Activated T-helper 1 cell treated with anti-CD3 and anti-CD28 coated beads, Interleukin-2, amount 50 U/mL, for 16 hours (primary cell): ENCODE data around the gene MTMR8.
"Not testable (repeated sequence)": the region's sequence is repeated elsewhere in the genome, so short reads cannot be mapped to it uniquely, and the experiment has no call there.

ENCODE experiments used
- DNase-seq, 2 donors: peaks; one replicate each; pipeline ENCODE4 v3.0.0-alpha.2; 2020; ENCODE audit warnings: low read depth in 1 of 2, low spot score in 1 of 2

The MTMR8 gene

GRCh38 chrX:64394874-64395567 lies at the start of gene MTMR8:
TSS of gene MTMR8 (minus strand) at chrX:64395452. CDS start at chrX:64395363, 89 bp downstream.
- peak; percentile 50 to 56 for DNase-seq

DNA sequence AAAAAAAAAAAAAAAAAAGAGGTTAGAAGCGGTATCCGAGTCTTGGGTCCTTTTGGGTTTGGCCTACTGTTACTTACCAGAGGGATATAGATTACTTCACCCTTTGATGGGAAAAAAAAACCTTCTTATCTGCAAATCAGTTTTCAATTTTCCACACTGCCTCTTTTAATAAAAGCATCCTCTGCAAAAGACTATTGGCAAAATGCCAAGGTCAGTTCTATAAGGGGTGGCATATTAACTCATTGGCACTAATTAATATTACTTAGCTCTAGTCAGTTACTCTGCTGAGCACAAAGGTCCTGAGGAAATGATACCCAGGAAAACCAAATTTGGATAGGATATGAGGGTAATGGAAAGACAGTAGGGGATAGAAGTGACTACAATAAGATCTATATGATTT lies 44.3 kb upstream of the MTMR8 start:
- no peak for DNase-seq

DNA sequence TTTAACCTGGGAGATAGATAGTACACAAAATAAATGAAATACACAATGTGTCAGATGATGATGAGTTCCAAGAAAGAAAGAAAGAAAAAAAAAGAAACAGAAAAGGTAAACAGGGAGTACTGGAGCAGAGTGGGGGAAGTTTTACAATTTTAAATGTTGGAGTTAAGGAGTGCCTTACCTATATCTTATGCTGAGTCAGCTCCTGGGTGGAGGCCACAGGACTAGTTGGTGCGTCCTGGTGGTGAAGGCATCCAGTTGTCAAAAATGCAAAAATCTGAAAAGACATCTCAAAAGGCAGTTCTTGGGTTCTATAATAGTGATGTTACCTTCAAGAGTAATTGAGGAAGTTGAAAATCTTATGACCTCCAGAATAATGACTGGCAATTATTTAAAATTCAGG lies 42.4 kb upstream of the MTMR8 start:
- no peak for DNase-seq

GRCh38 chrX:64437218-64437617 lies 42.0 kb upstream of the MTMR8 start:
- DNase-seq, result no peak

- no peak for DNase-seq
Observed at GRCh38 chrX:64428371-64428770, 33.1 kb upstream of the MTMR8 start.

GRCh38 chrX:64427787-64428186 lies 32.5 kb upstream of the MTMR8 start:
- no peak for DNase-seq

- no peak for DNase-seq
Observed at GRCh38 chrX:64427281-64427680, 32.0 kb upstream of the MTMR8 start.

- not testable (repeated sequence) for DNase-seq
Observed at GRCh38 chrX:64409730-64410129, 14.5 kb upstream of the MTMR8 start.

DNA sequence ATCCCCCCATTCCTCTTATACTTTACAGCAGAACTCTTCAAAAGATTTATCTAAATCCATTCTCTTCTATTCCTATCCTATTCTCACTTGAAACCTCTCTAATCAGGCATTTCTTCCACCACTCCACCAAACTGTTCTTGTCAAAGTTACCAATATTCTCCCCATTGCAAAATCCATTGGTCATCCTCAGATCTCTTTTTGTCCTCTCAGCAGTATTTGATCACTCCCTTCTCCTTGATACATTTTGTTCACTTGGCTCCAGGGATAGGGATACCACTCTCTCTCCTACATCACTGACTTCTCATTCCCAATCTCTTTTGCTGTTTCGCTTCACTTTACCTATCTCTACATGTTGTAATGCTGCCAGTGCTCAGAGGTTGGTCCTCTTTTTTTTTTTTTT lies 2.8 kb upstream of the MTMR8 start:
- DNase-seq, result no peak

- DNase-seq, result no peak
Observed at GRCh38 chrX:64395568-64395929, 297 bp upstream of the MTMR8 start.

- DNase-seq, result no peak
Observed at GRCh38 chrX:64394059-64394873, 986 bp downstream of the MTMR8 start.

DNA sequence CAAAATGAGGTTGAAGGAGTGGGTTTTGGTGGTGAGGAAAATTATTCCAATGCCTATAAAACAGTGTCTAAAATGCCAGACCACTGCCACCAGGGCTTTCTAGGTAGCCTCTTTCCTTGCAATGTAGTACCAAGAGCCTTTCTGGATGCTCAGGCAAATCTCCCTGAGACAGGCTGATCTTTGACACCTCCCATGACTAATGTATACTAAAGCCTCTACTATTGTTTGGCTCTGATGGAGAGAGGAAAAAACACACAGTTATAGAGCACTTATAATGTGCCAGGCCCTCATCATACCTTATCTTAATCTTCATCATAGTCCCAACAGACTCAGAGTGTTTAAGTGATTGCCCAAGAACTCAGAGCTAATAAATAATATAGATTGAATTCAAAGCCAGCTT lies 5.8 kb downstream of the MTMR8 start:
- DNase-seq, result no peak

DNA sequence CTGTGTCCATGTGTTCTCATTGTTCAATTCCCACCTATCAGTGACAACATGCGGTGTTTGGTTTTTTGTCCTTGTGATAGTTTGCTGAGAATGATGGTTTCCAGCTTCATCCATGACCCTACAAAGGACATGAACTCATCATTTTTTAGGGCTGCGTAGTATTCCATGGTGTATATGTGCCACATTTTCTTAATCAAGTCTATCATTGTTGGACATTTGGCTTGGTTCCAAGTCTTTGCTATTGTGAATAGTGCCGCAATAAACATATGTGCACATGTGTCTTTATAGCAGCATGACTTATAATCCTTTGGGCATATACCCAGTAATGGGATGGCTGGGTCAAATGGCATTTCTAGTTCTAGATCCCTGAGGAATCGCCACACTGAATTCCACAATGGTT lies 14.5 kb downstream of the MTMR8 start:
- DNase-seq, result not testable (repeated sequence)

GRCh38 chrX:64379924-64380323 lies 15.3 kb downstream of the MTMR8 start:
- no peak for DNase-seq

DNA sequence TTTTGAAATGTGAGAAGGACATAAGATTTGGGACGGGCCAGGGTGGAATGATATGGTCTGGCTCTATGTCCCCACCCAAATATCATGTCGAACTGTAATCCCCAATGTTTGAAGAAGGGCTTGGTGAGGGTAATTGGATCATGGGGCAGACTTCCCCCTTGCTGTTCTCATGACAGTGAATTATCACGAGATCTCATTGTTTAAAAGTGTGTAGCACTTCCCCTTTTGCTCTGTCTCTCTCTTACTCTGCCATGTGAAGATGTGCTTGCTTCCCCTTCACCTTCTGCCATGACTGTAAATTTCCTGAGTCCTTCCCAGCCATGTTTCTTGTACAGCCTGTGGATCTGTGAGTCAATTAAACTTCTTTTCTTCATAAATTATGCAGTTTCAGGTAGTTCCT lies 17.5 kb downstream of the MTMR8 start:
- DNase-seq, result no peak

- DNase-seq, result no peak
Observed at GRCh38 chrX:64352081-64352480, 43.2 kb downstream of the MTMR8 start.

DNA sequence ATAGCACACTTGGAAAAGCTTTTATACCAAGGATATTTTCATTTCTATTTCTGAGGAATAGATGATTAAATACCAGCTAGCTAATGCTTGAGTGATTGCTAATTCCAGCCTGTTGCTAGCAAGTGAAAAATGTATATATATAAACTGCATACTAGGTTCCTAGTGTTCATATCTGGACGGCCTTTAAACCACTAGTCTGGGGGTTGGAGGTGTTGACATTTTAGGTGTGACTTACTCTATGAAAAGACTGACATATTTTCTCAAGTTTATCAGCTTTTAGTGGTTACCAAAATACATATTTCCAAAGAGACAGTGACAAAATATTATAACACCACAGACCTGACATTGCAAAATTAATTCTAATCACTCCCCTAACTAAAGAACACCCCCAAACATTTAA lies 44.7 kb downstream of the MTMR8 start:
- DNase-seq, result no peak

DNA sequence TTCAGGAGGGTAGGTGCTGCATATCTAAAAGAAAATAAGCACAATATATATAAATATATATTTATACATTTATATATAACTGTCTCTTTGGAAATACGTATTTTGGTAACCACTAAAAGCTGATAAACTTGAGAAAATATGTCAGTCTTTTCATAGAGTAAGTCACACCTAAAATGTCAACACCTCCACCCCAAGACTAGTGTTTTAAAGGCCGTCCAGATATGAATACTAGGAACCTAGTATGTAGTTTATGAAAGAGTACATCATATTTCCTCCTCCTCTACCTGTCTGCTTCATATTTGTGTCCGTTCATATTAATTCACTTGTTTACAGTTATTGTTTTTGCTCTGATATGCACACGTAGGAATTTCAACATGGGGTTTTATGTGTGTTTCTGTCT lies 45.2 kb downstream of the MTMR8 start:
- DNase-seq, result no peak

- no peak for DNase-seq
Observed at GRCh38 chrX:64342811-64343210, 52.4 kb downstream of the MTMR8 start.

DNA sequence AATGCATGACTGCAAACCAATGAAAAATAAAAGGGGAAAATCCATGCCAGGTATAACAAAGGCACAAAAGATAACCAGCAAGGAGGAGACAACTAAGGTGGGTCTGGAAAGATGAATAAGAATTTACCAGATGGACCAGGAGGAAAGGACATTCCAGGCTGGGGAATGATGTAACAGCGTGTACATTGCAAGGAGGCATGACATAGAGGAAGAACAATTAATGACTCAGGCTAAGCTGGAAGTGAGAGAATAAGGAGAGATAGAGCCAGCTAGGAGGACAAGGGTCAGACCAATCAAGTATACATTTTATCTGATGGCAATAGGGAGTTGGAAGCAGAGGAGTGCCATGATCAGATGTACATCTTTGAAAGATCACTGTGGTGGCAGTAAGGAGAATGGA lies 57.0 kb downstream of the MTMR8 start:
- DNase-seq, result no peak

DNA sequence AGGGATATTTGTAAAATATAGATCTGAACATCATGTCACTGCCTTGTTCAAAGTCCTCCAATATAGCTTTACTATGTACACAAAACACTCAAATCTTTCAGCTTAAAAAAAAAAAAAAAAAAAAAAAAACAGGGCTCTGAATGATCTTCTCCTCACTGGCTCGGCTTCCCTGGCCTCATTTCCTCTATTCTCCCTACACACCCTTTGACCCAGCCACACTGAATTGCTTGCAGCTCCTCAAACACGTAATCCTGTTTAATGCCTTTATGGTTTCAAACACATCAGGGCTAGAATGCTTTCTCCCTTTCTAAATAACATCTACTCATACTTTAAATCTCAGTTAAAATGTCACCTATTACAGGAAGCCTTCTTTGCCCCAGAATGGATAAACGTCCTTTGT lies 60.8 kb downstream of the MTMR8 start:
- no peak for DNase-seq

GRCh38 chrX:64330284-64330683 lies 65.0 kb downstream of the MTMR8 start:
- no peak for DNase-seq

- no peak for DNase-seq
Observed at GRCh38 chrX:64321507-64321906, 73.7 kb downstream of the MTMR8 start.
